HG03575 (cell line): ENCODE results near the gene FABP1.

Source experiments
- ATAC-seq: cut with Tn5 transposase; IDR thresholded peaks from one replicate; pipeline ENCODE4 v1.9.1; 2021; ENCODE audit not compliant: unreplicated experiment, insufficient number of reproducible peaks, low FRiP score; ENCODE audit errors: extremely low read depth

Gene FABP1

GRCh38 chr2:88087763-88088162 is 40.1 kb downstream of the FABP1 start:
- ATAC-seq = no peak

- ATAC-seq = no peak
These were observed 40.8 kb downstream of the FABP1 start for GRCh38 chr2:88087073-88087472.

GRCh38 chr2:88086401-88086800 is 41.5 kb downstream of the FABP1 start:
- no peak for ATAC-seq

GRCh38 chr2:88085602-88086001 is 42.3 kb downstream of the FABP1 start:
- ATAC-seq = no peak

GRCh38 chr2:88085099-88085498 is 42.8 kb downstream of the FABP1 start:
- ATAC-seq = no peak

- ATAC-seq = no peak
These were observed 45.1 kb downstream of the FABP1 start for GRCh38 chr2:88082781-88083180.

GRCh38 chr2:88081924-88082608 is 45.8 kb downstream of the FABP1 start:
- no peak for ATAC-seq

- ATAC-seq = no peak
These were observed 47.3 kb downstream of the FABP1 start for GRCh38 chr2:88080545-88080944.

- no peak for ATAC-seq
These were observed 49.2 kb downstream of the FABP1 start for GRCh38 chr2:88078643-88079172.

- ATAC-seq = no peak
These were observed 50.8 kb downstream of the FABP1 start for GRCh38 chr2:88077080-88077479.

- ATAC-seq = no peak
These were observed 53.0 kb downstream of the FABP1 start for GRCh38 chr2:88074854-88075292.

- ATAC-seq = no peak
These were observed 53.7 kb downstream of the FABP1 start for GRCh38 chr2:88074150-88074549.
